Hepatocyte (in vitro differentiated cells): ENCODE data around the gene ADGRB3. TPM values are rescaled to one million over a fixed set of nuclear protein-coding genes. Genes with fewer than 3 reads are reported as not detected.

Experiments used
- DNase-seq: peaks from one replicate; pipeline ENCODE4 v3.0.0-alpha.2; 2016; ENCODE audit warnings: low spot score
- H2AFZ ChIP-seq: fragments of 200-600 bp; sonication (generic); 2 replicates; pipeline ENCODE4 v1.6.0; 2016; ENCODE audit warnings: antibody characterized with exemption, mild to moderate bottlenecking
- H3K27ac ChIP-seq: fragments of 200-600 bp; sonication (generic); 2 replicates; pipeline ENCODE4 v1.5.1; 2016; ENCODE audit warnings: mild to moderate bottlenecking
- H3K27me3 ChIP-seq: fragments of 200-600 bp; sonication (generic); 2 replicates; pipeline ENCODE4 v1.6.1; 2016
- H3K36me3 ChIP-seq: fragments of 200-600 bp; sonication (generic); replicated peaks from 2 replicates; pipeline ENCODE4 v1.5.1; 2016; ENCODE audit warnings: low read depth; ENCODE audit not compliant: insufficient read depth
- H3K4me1 ChIP-seq: fragments of 200-600 bp; sonication (generic); 2 replicates; pipeline ENCODE4 v1.5.1; 2016; ENCODE audit warnings: mild to moderate bottlenecking, moderate library complexity; ENCODE audit not compliant: insufficient read depth
- H3K4me2 ChIP-seq: fragments of 200-600 bp; sonication (generic); 2 replicates; pipeline ENCODE4 v1.6.0; 2016
- H3K4me3 ChIP-seq: fragments of 200-600 bp; sonication (generic); 2 replicates; pipeline ENCODE4 v1.5.1; 2016; ENCODE audit warnings: mild to moderate bottlenecking
- H3K79me2 ChIP-seq: fragments of 200-600 bp; sonication (generic); 2 replicates; pipeline ENCODE4 v1.6.0; 2017; ENCODE audit warnings: mild to moderate bottlenecking
- H3K9me2 ChIP-seq: fragments of 200-600 bp; sonication (generic); replicated peaks from 2 replicates; pipeline ENCODE4 v1.6.0; 2017; ENCODE audit warnings: mild to moderate bottlenecking; ENCODE audit not compliant: insufficient read depth
- H3K9me3 ChIP-seq: fragments of 200-600 bp; sonication (generic); 2 replicates; pipeline ENCODE4 v1.5.1; 2016; ENCODE audit warnings: low read depth, mild to moderate bottlenecking
- H4K20me1 ChIP-seq: fragments of 200-600 bp; sonication (generic); 2 replicates; pipeline ENCODE4 v1.6.0; 2016; ENCODE audit warnings: mild to moderate bottlenecking; ENCODE audit not compliant: insufficient read depth, poor library complexity, severe bottlenecking
- EZH2 ChIP-seq: fragments of 200-600 bp; sonication (generic); IDR thresholded peaks from 2 replicates; pipeline ENCODE4 v1.6.1; 2016; ENCODE audit warnings: antibody characterized with exemption, mild to moderate bottlenecking, borderline replicate concordance
- EZH2phosphoT487 ChIP-seq: fragments of 200-600 bp; sonication (generic); IDR thresholded peaks from one replicate; pipeline ENCODE4 v1.6.1; 2018; ENCODE audit warnings: antibody characterized with exemption, mild to moderate bottlenecking, low read depth, moderate library complexity; ENCODE audit not compliant: unreplicated experiment, severe bottlenecking
- WGBS: methylation state at CpG from one replicate; pipeline ENCODE4 v1.1.6; 2016; ENCODE audit warnings: low lambda C conversion rate; ENCODE audit errors: missing lambda C conversion rate; 5-methylcytosine and 5-hydroxymethylcytosine counted together
- polyA plus RNA-seq: library from polyadenylated mRNA; unstranded; fragments of >200 nt; fragmentation: Nextera tagmentation; extraction: Ambion mirVana; gene quantifications from 2 replicates; pipeline ENCODE4 v1.2.1, GENCODE V29; 2016
- total RNA-seq: library from RNA; depleted of rRNA; stranded (reverse); fragments of >200 nt; gene quantifications from 2 replicates; pipeline ENCODE4 v1.2.3, GENCODE V29; 2014
- TF ChIP-seq, protein P1 (sequence below): fragments of 200-600 bp; sonication (generic); IDR thresholded peaks from 2 replicates; pipeline ENCODE4 v1.5.1; 2016; ENCODE audit warnings: antibody characterized with exemption, mild to moderate bottlenecking; ENCODE audit not compliant: poor library complexity

ADGRB3 gene
- total and polyA plus RNA-seq, 2 experiments from 2014 or later: 0.17 to 2.2 TPM

DNA sequence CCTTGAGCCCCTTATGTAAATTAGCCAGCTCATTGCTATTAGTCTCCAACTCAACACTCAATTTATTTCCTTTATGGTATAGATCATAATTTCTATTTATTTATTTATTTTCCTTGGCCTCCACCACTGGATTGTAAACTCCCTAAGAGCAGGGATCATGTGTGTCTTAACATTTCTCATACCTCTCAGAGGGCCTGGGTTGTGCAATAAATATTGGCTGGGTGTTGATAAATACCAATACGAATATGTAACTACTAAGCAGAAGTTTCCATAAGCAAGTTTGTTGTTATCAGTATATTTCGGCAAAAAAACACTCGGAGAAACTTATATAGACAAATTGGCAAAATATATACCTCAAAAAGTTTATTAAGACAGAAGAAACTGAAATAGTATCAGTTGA lies 257.4 kb downstream of the ADGRB3 start:
- Histone ChIP-seq H4K20me1 (no peaks in the 10 kb centered on the region), H3K9me3 (no peaks in the 10 kb centered on the region), H3K4me2 (no peak overlapping the region), H3K9me2 (no peaks in the 10 kb centered on the region), H2AFZ (no peak overlapping the region), H3K36me3 (no peaks in the 10 kb centered on the region), H3K4me1 (no peaks in the 10 kb centered on the region), H3K27ac (no peak overlapping the region), H3K79me2 (no peaks in the 10 kb centered on the region), H3K4me3 (no peak overlapping the region), H3K27me3 (no peaks in the 10 kb centered on the region)
- DNase-seq: no peak
- no peak for TF ChIP-seq EZH2
- no peak for TF ChIP-seq EZH2phosphoT487
- TF ChIP-seq, protein P1, sequence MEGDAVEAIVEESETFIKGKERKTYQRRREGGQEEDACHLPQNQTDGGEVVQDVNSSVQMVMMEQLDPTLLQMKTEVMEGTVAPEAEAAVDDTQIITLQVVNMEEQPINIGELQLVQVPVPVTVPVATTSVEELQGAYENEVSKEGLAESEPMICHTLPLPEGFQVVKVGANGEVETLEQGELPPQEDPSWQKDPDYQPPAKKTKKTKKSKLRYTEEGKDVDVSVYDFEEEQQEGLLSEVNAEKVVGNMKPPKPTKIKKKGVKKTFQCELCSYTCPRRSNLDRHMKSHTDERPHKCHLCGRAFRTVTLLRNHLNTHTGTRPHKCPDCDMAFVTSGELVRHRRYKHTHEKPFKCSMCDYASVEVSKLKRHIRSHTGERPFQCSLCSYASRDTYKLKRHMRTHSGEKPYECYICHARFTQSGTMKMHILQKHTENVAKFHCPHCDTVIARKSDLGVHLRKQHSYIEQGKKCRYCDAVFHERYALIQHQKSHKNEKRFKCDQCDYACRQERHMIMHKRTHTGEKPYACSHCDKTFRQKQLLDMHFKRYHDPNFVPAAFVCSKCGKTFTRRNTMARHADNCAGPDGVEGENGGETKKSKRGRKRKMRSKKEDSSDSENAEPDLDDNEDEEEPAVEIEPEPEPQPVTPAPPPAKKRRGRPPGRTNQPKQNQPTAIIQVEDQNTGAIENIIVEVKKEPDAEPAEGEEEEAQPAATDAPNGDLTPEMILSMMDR: no peak
- WGBS: 96% methylated on average over 3 of the region's 3 CpGs

DNA sequence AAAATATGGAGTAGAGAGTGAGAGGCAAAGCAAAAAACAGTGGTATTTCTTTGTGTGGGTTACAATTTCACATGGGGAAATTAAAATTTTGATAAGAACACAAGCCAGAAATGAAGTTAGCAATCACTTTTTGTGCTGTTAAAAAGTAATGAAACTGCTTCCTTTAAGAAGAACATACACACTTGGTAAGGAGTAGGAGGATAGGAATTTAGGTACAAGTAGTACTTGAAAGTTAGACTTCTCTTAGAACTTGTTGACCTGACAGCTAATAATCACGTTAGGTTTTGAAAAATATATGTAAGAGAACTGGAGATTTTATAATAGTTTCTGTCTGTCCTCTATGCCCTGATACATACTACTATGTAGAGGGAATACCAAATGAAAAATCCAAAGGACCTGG lies 260.8 kb downstream of the ADGRB3 start:
- H3K4me1 ChIP-seq: no peaks in the 10 kb centered on the region
- no peak overlapping the region for H3K27ac ChIP-seq
- H3K9me3 ChIP-seq: no peaks in the 10 kb centered on the region
- TF ChIP-seq EZH2 (no peak), EZH2phosphoT487 (no peak)
- TF ChIP-seq, protein P1: no peak
- no peaks in the 10 kb centered on the region for H3K79me2 ChIP-seq
- H3K36me3 ChIP-seq: no peaks in the 10 kb centered on the region
- H2AFZ ChIP-seq: no peak overlapping the region
- 54% methylated on average over 1 of the region's 1 CpG for WGBS
- no peak overlapping the region for H3K4me3 ChIP-seq
- DNase-seq: no peak
- no peaks in the 10 kb centered on the region for H3K9me2 ChIP-seq
- H4K20me1 ChIP-seq: no peaks in the 10 kb centered on the region
- no peak overlapping the region for H3K4me2 ChIP-seq
- no peaks in the 10 kb centered on the region for H3K27me3 ChIP-seq

DNA sequence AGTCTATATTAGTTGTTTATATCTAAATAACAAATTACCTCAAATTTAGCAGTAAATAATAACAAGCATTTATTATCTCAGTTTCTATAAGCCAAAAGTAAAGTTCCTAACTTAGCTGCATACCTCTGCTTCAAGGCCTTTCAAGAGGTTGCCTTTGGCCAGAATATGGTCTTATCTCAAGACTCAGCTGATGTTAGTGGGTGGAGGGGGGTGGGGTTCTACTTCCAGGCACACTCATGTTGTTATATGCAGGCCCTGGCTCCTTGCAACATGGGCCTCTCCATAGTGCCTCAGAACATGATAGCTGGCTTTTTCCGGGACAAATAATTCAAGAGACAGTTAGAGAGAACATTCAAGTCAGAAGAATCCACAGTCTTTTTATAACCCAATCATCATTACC lies 266.0 kb downstream of the ADGRB3 start:
- H4K20me1 ChIP-seq: no peaks in the 10 kb centered on the region
- H3K27ac ChIP-seq: no peak overlapping the region
- H3K36me3 ChIP-seq: no peaks in the 10 kb centered on the region
- H2AFZ ChIP-seq: no peak overlapping the region
- H3K27me3 ChIP-seq: no peaks in the 10 kb centered on the region
- no peak overlapping the region for H3K4me2 ChIP-seq
- H3K9me2 ChIP-seq: no peaks in the 10 kb centered on the region
- H3K9me3 ChIP-seq: no peaks in the 10 kb centered on the region
- H3K4me3 ChIP-seq: no peak overlapping the region
- no peaks in the 10 kb centered on the region for H3K79me2 ChIP-seq
- no peaks in the 10 kb centered on the region for H3K4me1 ChIP-seq
- no peak for TF ChIP-seq EZH2
- no peak for TF ChIP-seq EZH2phosphoT487
- TF ChIP-seq, protein P1: no peak
- DNase-seq: no peak
- 90% methylated on average over 1 of the region's 1 CpG for WGBS

DNA sequence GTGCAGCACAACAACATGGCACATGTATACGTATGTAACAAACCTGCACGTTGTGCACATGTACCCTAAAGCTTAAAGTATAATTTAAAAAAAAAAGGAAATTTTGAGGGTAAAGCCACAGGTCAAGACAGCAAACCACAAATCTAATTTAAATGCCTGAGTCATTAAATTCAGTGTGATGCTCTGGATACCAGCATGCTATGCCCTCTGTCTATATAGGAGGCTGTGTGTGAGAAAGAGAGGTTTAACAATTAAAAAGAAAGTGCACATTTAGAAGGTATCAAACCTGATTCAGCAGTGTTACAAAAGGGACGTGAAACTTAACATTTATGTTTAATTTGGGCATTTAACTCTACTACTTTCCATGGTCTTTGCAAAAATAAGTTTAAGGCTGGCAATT lies 276.3 kb downstream of the ADGRB3 start:
- Histone ChIP-seq H3K9me3 (no peaks in the 10 kb centered on the region), H3K4me1 (no peaks in the 10 kb centered on the region), H2AFZ (no peak overlapping the region), H3K4me2 (no peak overlapping the region), H3K9me2 (no peaks in the 10 kb centered on the region), H3K4me3 (no peak overlapping the region), H3K36me3 (no peaks in the 10 kb centered on the region), H3K27me3 (no peaks in the 10 kb centered on the region), H3K27ac (no peak overlapping the region), H3K79me2 (no peaks in the 10 kb centered on the region), H4K20me1 (no peaks in the 10 kb centered on the region)
- no peak for DNase-seq
- TF ChIP-seq, protein P1: no peak
- no peak for TF ChIP-seq EZH2phosphoT487
- no peak for TF ChIP-seq EZH2
- 95% methylated on average over 3 of the region's 3 CpGs for WGBS
